ENCODE data around the gene KRT7. TPM values are rescaled to one million over a fixed set of nuclear protein-coding genes. Genes with fewer than 3 reads are reported as not detected.
"Not testable (repeated sequence)": the region's sequence is repeated elsewhere in the genome, so short reads cannot be mapped to it uniquely, and the experiment has no call there.

The KRT7 gene
- total and polyA plus RNA-seq, 5 donors from 2014 or later = 0.56 to 1.4 TPM; not detected in 3

GRCh38 chr12:52290483-52291134 is 57.6 kb downstream of the KRT7 start:
- H3K36me3 ChIP-seq (ENCODE audit: control insufficient read depth, insufficient read depth, low read length); H3K27ac Mint-ChIP-seq; H3K9me3 Mint-ChIP-seq; H3K27ac ChIP-seq (ENCODE audit: insufficient read depth, low read length, poor library complexity, severe bottlenecking); H3K4me1 ChIP-seq (ENCODE audit: control insufficient read depth, insufficient read depth, low read length, poor library complexity, severe bottlenecking); ATAC-seq (ENCODE audit: low read depth in 2 of 2); DNase-seq; H3K36me3 Mint-ChIP-seq; H3K9me3 ChIP-seq (ENCODE audit: control insufficient read depth in 2 of 2, low read length in 2 of 2); H3K4me1 Mint-ChIP-seq; H3K4me3 Mint-ChIP-seq; H3K27me3 ChIP-seq (ENCODE audit: control insufficient read depth, insufficient read depth, low read length); H3K4me3 ChIP-seq (ENCODE audit: low read depth, low read length): not testable (repeated sequence)
- H3K27me3 Mint-ChIP-seq = peaks cover 12% of the 10 kb centered on the region

GRCh38 chr12:52291267-52291935 is 58.4 kb downstream of the KRT7 start, which contains the start of gene KRT81:
Gene KRT81 (minus strand): TSS chr12:52291534. CDS start chr12:52291465, 69 bp downstream.
- no peak for ATAC-seq (ENCODE audit: low read depth in 2 of 2)
- DNase-seq = no peak
- no peaks in the 10 kb centered on the region for H3K9me3 ChIP-seq (ENCODE audit: control insufficient read depth in 2 of 2, low read length in 2 of 2)
- no peak within 1 kb of the TSS for H3K27ac Mint-ChIP-seq
- no peaks in the 10 kb centered on the region for H3K36me3 ChIP-seq (ENCODE audit: control insufficient read depth, insufficient read depth, low read length)
- no peak within 1 kb of the TSS for H3K4me3 Mint-ChIP-seq
- H3K27me3 ChIP-seq (ENCODE audit: control insufficient read depth, insufficient read depth, low read length) = no peaks in the 10 kb centered on the region
- no peaks in the 10 kb centered on the region for H3K36me3 Mint-ChIP-seq
- peaks cover 0 to 2% (median 0%) of the 10 kb centered on the region in 7 donors for H3K9me3 Mint-ChIP-seq
- H3K27ac ChIP-seq (ENCODE audit: insufficient read depth, low read length, poor library complexity, severe bottlenecking) = no peak within 1 kb of the TSS
- H3K4me1 Mint-ChIP-seq = no peaks in the 10 kb centered on the region
- no peaks in the 10 kb centered on the region for H3K4me1 ChIP-seq (ENCODE audit: control insufficient read depth, insufficient read depth, low read length, poor library complexity, severe bottlenecking)
- H3K4me3 ChIP-seq (ENCODE audit: low read depth, low read length) = no peak within 1 kb of the TSS
- peaks cover 12% of the 10 kb centered on the region for H3K27me3 Mint-ChIP-seq

- Mint-ChIP-seq H3K4me1 (no peaks in the 10 kb centered on the region), H3K27ac (no peak overlapping the region), H3K36me3 (no peaks in the 10 kb centered on the region), H3K4me3 (no peak overlapping the region), H3K27me3 (peaks cover 22% of the 10 kb centered on the region), H3K9me3 (peaks cover 0 to 2% (median 0%) of the 10 kb centered on the region in 7 donors)
- no peaks in the 10 kb centered on the region for H3K9me3 ChIP-seq (ENCODE audit: control insufficient read depth in 2 of 2, low read length in 2 of 2)
- DNase-seq = no peak
- no peaks in the 10 kb centered on the region for H3K4me1 ChIP-seq (ENCODE audit: control insufficient read depth, insufficient read depth, low read length, poor library complexity, severe bottlenecking)
- no peak overlapping the region for H3K27ac ChIP-seq (ENCODE audit: insufficient read depth, low read length, poor library complexity, severe bottlenecking)
- no peak overlapping the region for H3K4me3 ChIP-seq (ENCODE audit: low read depth, low read length)
- no peaks in the 10 kb centered on the region for H3K36me3 ChIP-seq (ENCODE audit: control insufficient read depth, insufficient read depth, low read length)
- peaks cover 12% of the 10 kb centered on the region for H3K27me3 ChIP-seq (ENCODE audit: control insufficient read depth, insufficient read depth, low read length)
- ATAC-seq (ENCODE audit: low read depth in 2 of 2) = no peak
Observed at GRCh38 chr12:52293926-52294325, 60.9 kb downstream of the KRT7 start.

- Histone ChIP-seq H3K27ac (ENCODE audit: insufficient read depth, low read length, poor library complexity, severe bottlenecking) (no peak overlapping the region), H3K27me3 (ENCODE audit: control insufficient read depth, insufficient read depth, low read length) (peaks cover 14% of the 10 kb centered on the region), H3K4me1 (ENCODE audit: control insufficient read depth, insufficient read depth, low read length, poor library complexity, severe bottlenecking) (no peaks in the 10 kb centered on the region), H3K4me3 (ENCODE audit: low read depth, low read length) (no peak overlapping the region), H3K9me3 (ENCODE audit: control insufficient read depth in 2 of 2, low read length in 2 of 2) (no peaks in the 10 kb centered on the region), H3K36me3 (ENCODE audit: control insufficient read depth, insufficient read depth, low read length) (no peaks in the 10 kb centered on the region)
- Mint-ChIP-seq H3K9me3 (peaks cover 0 to 2% (median 0%) of the 10 kb centered on the region in 7 donors), H3K36me3 (no peaks in the 10 kb centered on the region), H3K4me3 (no peak overlapping the region), H3K27me3 (peaks cover 25% of the 10 kb centered on the region), H3K4me1 (no peaks in the 10 kb centered on the region), H3K27ac (no peak overlapping the region)
- ATAC-seq (ENCODE audit: low read depth in 2 of 2) (no peak), DNase-seq (no peak)
Observed at GRCh38 chr12:52294803-52295202, 61.8 kb downstream of the KRT7 start.

GRCh38 chr12:52295663-52296062 is 62.6 kb downstream of the KRT7 start:
- no peak overlapping the region for H3K4me3 Mint-ChIP-seq
- Histone ChIP-seq H3K27me3 (ENCODE audit: control insufficient read depth, insufficient read depth, low read length) (peaks cover 14% of the 10 kb centered on the region), H3K27ac (ENCODE audit: insufficient read depth, low read length, poor library complexity, severe bottlenecking) (no peak overlapping the region), H3K4me1 (ENCODE audit: control insufficient read depth, insufficient read depth, low read length, poor library complexity, severe bottlenecking) (no peaks in the 10 kb centered on the region), H3K36me3 (ENCODE audit: control insufficient read depth, insufficient read depth, low read length) (no peaks in the 10 kb centered on the region), H3K4me3 (ENCODE audit: low read depth, low read length) (no peak overlapping the region), H3K9me3 (ENCODE audit: control insufficient read depth in 2 of 2, low read length in 2 of 2) (no peaks in the 10 kb centered on the region)
- H3K4me1 Mint-ChIP-seq = no peaks in the 10 kb centered on the region
- no peaks in the 10 kb centered on the region for H3K36me3 Mint-ChIP-seq
- ATAC-seq (ENCODE audit: low read depth in 2 of 2) (no peak), DNase-seq (no peak)
- H3K27me3 Mint-ChIP-seq = peaks cover 25% of the 10 kb centered on the region
- no peak overlapping the region for H3K27ac Mint-ChIP-seq
- H3K9me3 Mint-ChIP-seq = peaks cover 0 to 2% (median 0%) of the 10 kb centered on the region in 7 donors

- Mint-ChIP-seq H3K36me3 (no peaks in the 10 kb centered on the region), H3K27ac (no peak overlapping the region), H3K4me1 (no peaks in the 10 kb centered on the region), H3K4me3 (no peak overlapping the region), H3K27me3 (peaks cover 31% of the 10 kb centered on the region), H3K9me3 (peaks cover 0 to 2% (median 0%) of the 10 kb centered on the region in 7 donors)
- no peak for ATAC-seq (ENCODE audit: low read depth in 2 of 2)
- Histone ChIP-seq H3K9me3 (ENCODE audit: control insufficient read depth in 2 of 2, low read length in 2 of 2) (no peaks in the 10 kb centered on the region), H3K4me3 (ENCODE audit: low read depth, low read length) (no peak overlapping the region), H3K36me3 (ENCODE audit: control insufficient read depth, insufficient read depth, low read length) (no peaks in the 10 kb centered on the region), H3K27me3 (ENCODE audit: control insufficient read depth, insufficient read depth, low read length) (peaks cover 14% of the 10 kb centered on the region), H3K4me1 (ENCODE audit: control insufficient read depth, insufficient read depth, low read length, poor library complexity, severe bottlenecking) (no peaks in the 10 kb centered on the region), H3K27ac (ENCODE audit: insufficient read depth, low read length, poor library complexity, severe bottlenecking) (no peak overlapping the region)
- DNase-seq = no peak
Observed at GRCh38 chr12:52296572-52297215, 63.7 kb downstream of the KRT7 start.
